ENCODE data around the gene CXXC5.

Gene CXXC5

GRCh38 chr5:139664727-139665351, 16.7 kb downstream of the CXXC5 start:
- no peak for DNase-seq (ENCODE audit: low read depth)

- no peak for DNase-seq (ENCODE audit: low read depth)
These were observed 17.5 kb downstream of the CXXC5 start for GRCh38 chr5:139665626-139666025.

GRCh38 chr5:139666551-139666950, 18.4 kb downstream of the CXXC5 start:
- no peak for DNase-seq (ENCODE audit: low read depth)

- no peak for DNase-seq (ENCODE audit: low read depth)
These were observed 19.0 kb downstream of the CXXC5 start for GRCh38 chr5:139667001-139667729.

- peak; percentile 50 for DNase-seq (ENCODE audit: low read depth)
These were observed 19.5 kb downstream of the CXXC5 start for GRCh38 chr5:139667730-139668063.

- DNase-seq (ENCODE audit: low read depth) = peak; percentile 33
These were observed 20.1 kb downstream of the CXXC5 start for GRCh38 chr5:139668064-139668880.

GRCh38 chr5:139668924-139669661, 20.9 kb downstream of the CXXC5 start:
- DNase-seq (ENCODE audit: low read depth) = no peak

GRCh38 chr5:139669662-139670368, 21.7 kb downstream of the CXXC5 start:
- peak; percentile 28 for DNase-seq (ENCODE audit: low read depth)

- DNase-seq (ENCODE audit: low read depth) = peak; percentile 33
These were observed 22.4 kb downstream of the CXXC5 start for GRCh38 chr5:139670369-139671095.

GRCh38 chr5:139671096-139671841, 23.1 kb downstream of the CXXC5 start:
- peak; percentile 60 for DNase-seq (ENCODE audit: low read depth)

GRCh38 chr5:139675213-139675612, 27.1 kb downstream of the CXXC5 start:
- no peak for DNase-seq (ENCODE audit: low read depth)

GRCh38 chr5:139675825-139676224, 27.7 kb downstream of the CXXC5 start:
- DNase-seq (ENCODE audit: low read depth) = no peak

- DNase-seq (ENCODE audit: low read depth) = no peak
These were observed 28.3 kb downstream of the CXXC5 start for GRCh38 chr5:139676406-139676805.

GRCh38 chr5:139676951-139677735, 29.0 kb downstream of the CXXC5 start:
- DNase-seq (ENCODE audit: low read depth) = no peak

GRCh38 chr5:139677736-139678613, 29.8 kb downstream of the CXXC5 start:
- no peak for DNase-seq (ENCODE audit: low read depth)

GRCh38 chr5:139678751-139679750, 30.9 kb downstream of the CXXC5 start:
- DNase-seq (ENCODE audit: low read depth) = no peak

Measured in amniotic epithelial cell (primary cell).